Stimulated activated CD4-positive, alpha-beta T cell treated with anti-CD3 and anti-CD28 coated beads, Interleukin-12 subunit alpha, Interleukin-12 subunit beta, amount 100 ng/mL, for 4 hours (primary cell): ENCODE data around the gene LRG1.
A peak's percentile ranks its signal among the peaks of the same experiment; 100 is the strongest.
"Not testable (repeated sequence)": the region's sequence is repeated elsewhere in the genome, so short reads cannot be mapped to it uniquely, and the experiment has no call there.

Experiments
- DNase-seq: peaks from one replicate; pipeline ENCODE4 v3.0.0-alpha.2; 2020

Gene LRG1

GRCh38 chr19:4550018-4550417, 10.2 kb upstream of the LRG1 start:
- DNase-seq = no peak

- DNase-seq = no peak
These were observed 8.4 kb upstream of the LRG1 start for GRCh38 chr19:4548238-4548584.

DNA sequence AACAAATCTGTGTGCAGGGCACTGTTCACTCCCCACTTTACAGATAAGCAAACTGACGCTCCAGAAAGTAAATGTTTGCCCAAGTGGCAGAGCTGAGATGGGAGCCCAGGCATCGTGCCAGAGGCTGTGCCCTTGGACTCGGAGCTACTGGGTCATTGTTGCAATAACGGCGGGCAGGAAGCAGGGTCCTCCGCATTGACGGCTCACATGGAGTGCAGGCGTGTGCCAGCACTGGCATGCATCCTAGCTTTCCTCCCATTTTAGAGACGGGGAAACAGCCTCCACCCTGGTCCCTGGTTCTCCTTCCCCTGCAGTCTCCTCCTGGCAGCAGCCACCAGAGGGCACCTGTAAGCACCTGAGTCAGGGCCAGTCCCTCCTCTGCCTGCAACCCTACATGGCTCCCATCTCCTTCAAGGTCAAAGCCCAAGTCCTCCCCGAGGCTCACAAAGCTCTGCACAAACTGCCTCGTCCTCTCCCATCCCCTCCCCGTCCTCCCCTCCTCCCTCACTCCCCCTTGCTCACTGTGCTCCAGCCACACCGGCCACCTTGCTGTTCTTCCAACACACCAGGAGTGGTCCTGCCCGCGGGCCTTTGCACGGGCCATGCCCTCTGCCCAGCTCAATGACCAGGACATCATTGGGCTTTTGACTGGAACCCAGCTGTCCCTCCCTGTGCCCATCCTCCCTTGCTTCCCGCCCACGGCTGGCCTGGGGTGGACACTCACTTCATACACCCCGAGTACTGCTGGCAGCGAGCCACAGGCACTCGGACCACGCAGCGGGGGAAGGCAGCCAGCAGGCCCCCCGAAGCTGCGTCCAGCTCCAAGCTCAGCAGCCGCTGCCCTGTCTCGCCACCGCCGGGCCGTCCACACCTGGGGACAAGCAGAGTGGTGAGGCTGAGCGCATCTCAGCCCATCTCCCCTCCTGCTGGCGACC, 7.7 kb upstream of the LRG1 start:
- DNase-seq = no peak

- DNase-seq = no peak
These were observed 4.2 kb upstream of the LRG1 start for GRCh38 chr19:4543842-4544647.

DNA sequence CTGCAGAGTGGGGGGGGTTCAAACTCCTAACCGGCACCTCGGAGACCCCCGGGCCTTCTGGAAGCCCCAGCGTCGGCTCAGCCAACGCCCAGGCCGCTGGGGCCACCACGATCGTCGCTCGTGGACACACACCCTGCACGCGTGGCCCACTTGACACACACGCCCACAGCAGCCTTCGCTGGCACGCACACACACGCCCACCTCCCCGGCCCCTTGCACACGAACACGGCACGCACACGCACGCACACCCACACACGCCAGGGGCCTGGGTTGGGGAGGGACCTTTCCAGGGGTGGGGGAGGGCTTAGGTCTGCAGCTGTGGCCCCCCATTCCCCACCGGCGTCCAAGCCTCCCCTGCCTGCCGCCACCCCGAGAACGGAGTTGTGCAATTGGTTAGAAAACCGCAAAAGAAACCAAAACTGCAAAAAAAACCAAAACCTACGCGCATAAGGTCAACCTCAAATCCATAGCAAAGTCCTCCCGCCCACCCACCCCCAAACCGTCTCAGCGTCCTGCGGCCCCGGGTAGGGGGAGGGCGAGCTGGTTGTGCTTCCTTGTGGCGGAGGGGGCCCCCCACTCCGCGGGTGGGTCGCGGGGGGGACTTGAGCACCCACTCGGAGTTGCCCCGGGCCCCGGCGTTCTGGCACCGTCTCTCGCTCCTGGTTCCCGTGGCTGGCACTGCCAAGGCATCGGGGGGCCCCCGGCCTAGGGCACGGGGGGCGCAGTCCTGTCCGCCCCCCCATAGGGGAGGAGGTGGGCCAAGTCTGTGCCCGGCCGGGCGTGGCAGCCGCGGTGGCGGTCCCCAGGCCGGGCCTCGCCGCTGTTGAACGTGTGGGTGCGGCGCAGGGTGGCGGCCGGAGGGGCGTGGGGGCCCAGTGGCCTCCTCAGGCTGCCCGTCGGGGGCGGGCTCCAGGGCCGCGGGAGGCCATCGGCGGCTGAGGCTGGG, 3.3 kb upstream of the LRG1 start:
- DNase-seq = no peak

- not testable (repeated sequence) for DNase-seq
These were observed 1.9 kb upstream of the LRG1 start for GRCh38 chr19:4541806-4542145.

DNA sequence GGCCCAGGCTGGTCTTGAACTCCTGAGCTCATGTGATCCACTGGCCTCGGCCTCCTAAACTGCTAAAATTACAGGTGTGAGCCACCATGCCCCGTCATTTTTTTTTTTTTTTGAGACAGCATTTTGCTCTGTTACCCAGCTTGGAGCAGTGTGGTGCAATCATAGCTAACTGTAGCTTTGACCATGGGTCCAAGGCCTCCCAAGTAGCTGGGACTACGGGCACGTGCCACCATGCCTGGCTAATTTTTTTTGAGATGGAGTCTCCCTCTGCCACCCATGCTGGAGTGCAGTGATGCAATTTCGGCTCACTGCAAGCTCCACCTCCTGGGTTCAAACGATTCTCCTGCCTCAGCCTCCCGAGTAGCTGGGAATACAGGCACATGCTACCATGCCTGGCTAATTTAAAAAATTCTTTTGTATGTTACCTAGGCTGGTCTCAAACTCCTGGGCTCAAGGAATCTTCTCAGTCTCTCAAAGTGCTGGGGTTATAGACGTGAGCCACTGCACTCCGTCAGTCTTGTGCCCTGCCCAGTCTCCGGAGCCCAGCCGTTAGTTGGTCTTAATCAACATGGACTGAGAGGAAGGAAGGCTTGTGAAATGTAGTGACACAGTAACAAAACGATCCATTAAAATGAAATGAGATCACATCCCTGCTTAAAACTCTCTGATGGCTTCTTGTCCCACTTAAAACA, 1.4 kb upstream of the LRG1 start:
- DNase-seq = no peak

DNA sequence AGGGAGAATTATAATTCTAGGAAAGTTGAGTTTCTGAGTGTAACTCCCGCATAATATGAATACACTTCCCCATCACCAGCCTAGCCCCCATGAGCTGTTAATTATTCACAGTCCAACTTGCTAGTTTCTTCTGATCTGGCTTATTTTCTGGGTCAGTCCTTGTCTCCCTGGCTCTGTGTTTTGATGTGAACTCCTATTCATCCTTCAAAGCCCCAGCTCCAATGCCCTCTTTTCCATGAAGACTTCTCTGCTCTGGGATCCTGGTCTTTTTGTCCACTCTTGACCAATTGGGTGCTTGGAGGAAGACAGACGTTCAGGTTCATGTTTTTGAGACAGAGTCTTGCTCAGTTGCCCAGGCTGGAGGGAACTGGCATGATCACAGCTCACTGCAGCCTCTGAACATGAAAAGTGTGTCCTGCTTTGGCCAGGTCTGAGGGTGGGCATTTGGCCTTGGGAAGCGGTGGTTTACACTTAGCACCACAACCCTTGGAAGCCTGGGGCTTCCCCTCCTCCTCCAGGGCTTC, 605 bp downstream of the LRG1 start:
- DNase-seq = no peak

DNA sequence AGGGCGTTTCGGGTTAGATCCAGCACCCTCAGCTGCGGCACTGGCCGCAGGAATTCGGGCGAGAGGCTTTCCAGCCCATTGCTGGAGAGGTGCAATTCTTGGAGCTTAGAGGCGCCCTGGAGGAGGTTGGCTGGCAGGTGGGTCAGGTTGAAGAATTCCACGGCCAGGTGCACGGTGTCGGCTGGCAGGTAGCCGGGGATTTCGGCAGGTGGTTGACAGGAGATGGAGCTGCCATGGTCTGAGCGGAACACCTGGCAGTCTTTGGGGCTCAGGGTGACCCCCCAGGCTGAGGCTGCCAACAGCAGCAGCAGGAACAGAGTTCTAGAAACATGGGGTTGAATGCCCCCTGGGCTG, 1.3 kb downstream of the LRG1 start:
- DNase-seq = no peak

DNA sequence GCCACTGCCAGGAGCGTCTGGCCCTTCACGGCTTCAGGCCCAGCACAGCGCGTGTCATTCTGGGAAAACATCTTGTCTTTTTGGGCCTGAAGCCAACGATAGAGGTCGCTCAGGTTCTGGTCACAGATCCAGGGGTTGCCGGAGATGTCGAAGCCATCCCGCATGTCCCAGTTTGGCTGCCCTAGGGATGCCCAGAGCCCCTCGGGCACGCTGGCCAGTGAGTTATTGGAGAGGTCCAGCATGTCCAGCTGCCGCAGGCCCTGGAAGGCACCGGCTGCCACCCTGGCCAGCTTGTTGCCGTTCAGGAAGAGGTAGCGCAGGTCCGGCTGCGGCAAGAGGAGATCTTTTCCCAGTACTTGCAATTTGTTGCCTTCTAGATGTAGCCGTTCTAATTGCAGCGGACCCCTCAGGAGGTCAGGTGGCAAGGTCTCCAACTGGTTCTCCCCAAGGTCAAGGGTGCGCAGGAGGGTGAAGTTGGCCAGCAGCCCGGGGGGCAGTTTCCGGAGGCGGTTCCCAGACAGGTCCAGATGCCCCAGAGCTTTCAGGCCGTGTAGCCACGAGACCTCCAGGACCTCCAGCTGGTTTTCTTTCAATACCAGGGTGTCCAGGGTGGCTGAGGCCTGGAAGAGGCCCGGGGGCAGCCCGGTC, 1.8 kb downstream of the LRG1 start:
- no peak for DNase-seq

GRCh38 chr19:4536798-4537197, 3.0 kb downstream of the LRG1 start:
- DNase-seq = no peak

GRCh38 chr19:4534836-4535658, 4.8 kb downstream of the LRG1 start, which contains the start of gene PLIN5:
Gene PLIN5 (minus strand): TSS chr19:4535224. CDS start chr19:4534074, 1,150 bp downstream.
- DNase-seq = peak; percentile 43

GRCh38 chr19:4533835-4534424, 5.9 kb downstream of the LRG1 start:
- no peak for DNase-seq

- no peak for DNase-seq
These were observed 6.5 kb downstream of the LRG1 start for GRCh38 chr19:4533334-4533733.

GRCh38 chr19:4531562-4532165, 8.2 kb downstream of the LRG1 start:
- no peak for DNase-seq

DNA sequence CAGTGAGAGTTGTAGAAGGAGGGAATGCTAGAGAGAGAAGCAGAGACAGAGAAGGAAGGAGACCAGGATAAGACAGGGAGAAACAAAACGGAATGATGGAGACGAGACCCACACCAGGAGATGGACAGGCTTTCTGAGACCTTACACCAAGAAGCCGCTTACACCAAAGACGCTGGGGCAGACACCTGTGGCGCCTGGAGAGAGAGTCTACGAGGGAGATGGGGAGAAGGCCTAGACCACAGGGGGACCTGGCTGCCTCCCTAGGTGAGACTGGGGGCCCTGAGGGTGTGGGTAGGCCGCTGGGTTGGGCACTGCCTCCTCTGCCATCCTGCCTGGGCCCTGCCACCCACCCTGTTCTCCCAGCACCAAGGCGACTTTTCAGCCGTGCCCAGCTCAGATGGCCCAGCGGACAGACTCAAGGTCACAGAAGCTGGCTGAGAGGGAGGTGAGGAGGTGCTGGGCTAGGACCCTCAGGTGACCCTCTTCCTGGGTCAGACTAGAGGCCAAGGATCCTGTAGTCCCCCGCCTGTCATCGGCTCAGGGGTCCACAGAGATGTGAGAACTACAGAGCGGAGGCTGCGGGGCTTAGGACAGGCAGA, 9.8 kb downstream of the LRG1 start:
- no peak for DNase-seq

DNA sequence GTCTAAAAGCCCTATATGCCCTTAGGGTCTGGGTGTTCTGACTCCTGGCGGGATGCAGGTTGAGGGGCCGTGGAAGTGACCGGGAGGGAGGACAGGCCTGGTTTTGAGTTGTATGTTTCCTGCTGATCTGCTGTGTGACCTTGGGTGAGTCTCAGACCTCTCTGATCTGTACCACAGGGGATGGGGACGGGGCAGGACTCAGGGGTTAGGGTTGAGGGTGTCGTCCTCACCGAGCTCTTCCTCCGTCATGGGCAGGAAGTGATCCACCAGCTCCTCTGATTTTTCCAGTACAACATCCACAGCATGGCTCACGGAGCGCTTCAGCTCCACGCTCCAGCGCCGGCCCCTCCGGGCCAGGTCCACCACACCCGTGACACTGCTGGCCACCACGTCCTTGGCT, 11.0 kb downstream of the LRG1 start:
- no peak for DNase-seq

GRCh38 chr19:4527377-4527776, 12.5 kb downstream of the LRG1 start:
- DNase-seq = not testable (repeated sequence)

- no peak for DNase-seq
These were observed 14.3 kb downstream of the LRG1 start for GRCh38 chr19:4525563-4526002.
